GM20000 (cell line): ENCODE data around the gene IL11.
"Not testable (repeated sequence)": the region's sequence is repeated elsewhere in the genome, so short reads cannot be mapped to it uniquely, and the experiment has no call there.

Source experiments
- DNase-seq: peaks from one replicate; pipeline ENCODE4 v3.0.0; 2012; ENCODE audit warnings: low spot score
- CTCF ChIP-seq: IDR thresholded peaks from 2 replicates; pipeline ENCODE4 v1.5.1; 2012; ENCODE audit warnings: mild to moderate bottlenecking, control low read depth; ENCODE audit errors: extremely low read depth, missing control alignments

The IL11 gene

DNA sequence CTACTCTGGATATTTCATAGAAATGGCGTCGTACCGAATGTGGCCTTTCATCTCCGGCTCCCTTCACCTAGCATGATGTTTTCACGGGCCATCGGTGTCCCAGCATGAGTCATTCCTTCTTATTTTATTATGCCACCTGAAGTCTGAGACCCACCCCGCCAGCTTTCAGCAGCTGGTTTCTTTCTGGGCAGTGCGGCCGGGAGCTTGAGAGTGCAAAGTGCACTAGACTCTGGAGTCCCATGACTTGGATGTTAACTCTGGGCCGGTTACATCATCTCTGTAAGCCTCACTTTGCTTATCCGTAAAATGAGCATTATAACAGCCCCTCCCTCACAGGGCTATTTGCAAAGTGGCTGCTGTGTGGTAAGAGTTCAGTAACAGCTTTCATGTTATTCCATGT, 36.4 kb downstream of the IL11 start:
- no peak for TF ChIP-seq CTCF
- DNase-seq = no peak

DNA sequence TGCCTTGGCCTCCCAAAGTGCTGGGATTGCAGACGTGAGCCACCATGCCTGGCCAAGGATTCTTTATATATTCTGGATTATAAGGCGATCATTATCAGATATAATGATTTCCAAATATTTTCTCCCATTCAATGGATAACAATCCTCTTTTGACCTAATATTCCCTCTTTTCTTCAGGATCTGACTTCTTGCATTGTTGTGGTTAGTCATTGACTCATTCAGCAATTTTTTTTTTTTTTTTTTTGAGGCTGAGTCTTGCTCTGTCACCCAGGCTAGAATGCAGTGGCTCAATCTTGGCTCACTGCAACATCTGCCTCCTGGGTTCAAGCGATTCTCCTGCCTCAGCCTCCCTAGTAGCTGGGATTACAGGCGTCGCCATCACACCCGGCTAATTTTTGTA, 40.5 kb downstream of the IL11 start:
- DNase-seq = not testable (repeated sequence)

GRCh38 chr19:55328774-55329318, 41.4 kb downstream of the IL11 start:
- DNase-seq = not testable (repeated sequence)

GRCh38 chr19:55325172-55325571, 45.1 kb downstream of the IL11 start, which contains the start of gene TMEM150B:
Gene TMEM150B, minus strand, starts transcription at chr19:55325341. Its CDS starts 4,305 bp downstream, at chr19:55321036.
- no peak for TF ChIP-seq CTCF

DNA sequence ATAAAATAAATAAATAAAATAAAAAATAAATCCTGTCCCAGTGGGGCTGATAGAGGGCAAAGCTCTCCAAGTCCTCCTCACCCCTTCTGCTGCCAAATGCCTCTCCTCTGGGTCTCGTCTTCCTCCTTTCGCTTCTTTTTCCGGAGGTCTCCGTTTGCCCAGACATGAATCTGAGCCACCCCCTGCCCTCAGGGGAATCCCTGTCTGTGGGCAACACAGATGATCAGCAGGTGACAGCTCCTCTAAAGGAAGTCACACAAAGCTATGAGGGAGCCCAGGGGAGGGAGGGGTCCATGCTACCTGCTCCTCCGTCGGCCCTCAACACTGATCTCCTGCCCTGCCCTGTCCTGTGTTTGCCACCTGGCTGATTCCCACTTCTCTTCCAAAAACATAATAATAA, 45.6 kb downstream of the IL11 start:
- DNase-seq = no peak
- TF ChIP-seq CTCF = no peak

More at GRCh38 chr19:55325172-55325571, 45.1 kb downstream of the IL11 start, which contains the start of gene TMEM150B:
- DNase-seq = no peak

GRCh38 chr19:55322204-55322885, 47.9 kb downstream of the IL11 start:
- no peak for TF ChIP-seq CTCF
- DNase-seq = no peak

DNA sequence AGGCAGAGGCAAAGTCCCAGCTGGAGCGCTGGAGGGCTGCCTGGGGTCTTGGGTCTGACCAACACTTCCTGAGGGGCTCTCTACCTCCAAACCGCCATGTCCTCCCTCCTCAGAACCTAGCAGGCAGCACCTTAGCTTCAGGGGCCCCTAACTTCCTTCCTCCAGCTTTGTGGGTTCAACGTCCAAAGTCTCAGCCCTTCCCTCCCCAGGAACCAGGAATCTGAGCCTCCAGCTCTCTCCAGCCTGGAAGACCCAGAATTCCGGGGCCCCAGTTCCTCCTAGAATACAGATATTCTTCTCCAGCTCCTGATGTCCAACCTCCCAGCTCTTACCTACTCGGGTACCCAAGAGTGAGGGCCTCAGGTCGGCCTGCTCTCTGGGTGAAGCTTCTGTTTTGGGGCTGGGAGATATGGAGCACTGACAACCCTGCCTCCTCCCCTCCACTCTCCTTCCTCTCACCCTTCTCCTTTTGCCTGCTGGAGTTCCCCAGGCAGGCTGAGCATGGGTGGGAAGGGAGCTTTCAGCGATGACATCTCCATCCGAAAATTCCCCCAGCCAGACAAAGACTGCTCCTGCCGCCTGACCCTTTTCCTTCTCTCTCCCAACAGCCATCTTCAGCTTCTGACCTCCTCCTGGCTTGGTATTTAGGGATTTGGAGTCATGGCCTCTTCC, 48.7 kb downstream of the IL11 start:
- no peak for DNase-seq
- TF ChIP-seq CTCF = no peak

DNA sequence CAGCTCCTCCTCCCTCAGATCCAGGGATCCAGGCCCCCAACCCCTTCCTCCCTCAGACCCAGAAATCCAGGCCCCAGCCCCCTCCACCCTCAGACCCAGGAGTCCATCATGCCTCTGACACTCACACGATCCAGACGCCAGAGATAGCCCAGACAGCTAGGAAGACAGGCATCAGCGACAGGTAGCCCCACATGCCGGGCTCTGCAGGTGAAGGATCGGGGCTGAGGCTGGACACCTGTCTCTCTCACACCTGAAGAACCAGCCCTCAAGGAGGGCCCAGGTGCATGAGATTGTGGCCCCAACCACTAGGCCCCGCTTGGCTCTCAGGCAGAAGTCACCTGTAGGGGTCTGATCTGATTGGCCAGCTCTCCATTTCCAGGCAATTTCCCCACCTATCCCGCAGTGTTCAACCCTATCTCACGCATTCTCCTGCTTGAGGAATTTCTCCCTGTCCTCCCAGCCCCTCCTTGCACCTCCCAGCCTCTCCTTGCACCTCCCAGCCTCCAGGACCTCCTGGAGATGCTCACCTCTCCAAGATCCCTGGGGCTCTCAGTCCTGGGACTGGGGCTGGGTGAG, 49.3 kb downstream of the IL11 start:
- no peak for DNase-seq
- no peak for TF ChIP-seq CTCF
